Progenitor cell of endocrine pancreas (in vitro differentiated cells): ENCODE measurements around the gene CTNNA2. TPM values are rescaled to one million over a fixed set of nuclear protein-coding genes. Genes with fewer than 3 reads are reported as not detected.

Experiments
- DNase-seq: peaks from one replicate; pipeline ENCODE4 v3.0.0; 2021; ENCODE audit warnings: low spot score; ENCODE audit not compliant: unreplicated experiment
- H3K27ac Mint-ChIP-seq: 2 replicates; pipeline ENCODE4 v1.8.0; 2021; ENCODE audit warnings: mild to moderate bottlenecking, moderate library complexity, mixed read lengths
- H3K27me3 Mint-ChIP-seq: 2 replicates; pipeline ENCODE4 v1.8.0; 2021; ENCODE audit warnings: mixed read lengths
- H3K36me3 Mint-ChIP-seq: 2 replicates; pipeline ENCODE4 v1.8.0; 2022; ENCODE audit warnings: mixed read lengths; ENCODE audit not compliant: insufficient read depth
- H3K4me1 Mint-ChIP-seq: 2 replicates; pipeline ENCODE4 v1.8.0; 2021; ENCODE audit warnings: low read depth, mixed read lengths
- H3K4me3 Mint-ChIP-seq: 2 replicates; pipeline ENCODE4 v1.8.0; 2021; ENCODE audit warnings: low read depth, mild to moderate bottlenecking, moderate library complexity, mixed read lengths
- H3K9me3 Mint-ChIP-seq: 2 replicates; pipeline ENCODE4 v1.8.0; 2021; ENCODE audit warnings: low read depth, mixed read lengths
- CTCF ChIP-seq: fragments of 200-600 bp; sonication (generic); IDR thresholded peaks from one replicate; pipeline ENCODE4 v1.5.0; 2021; ENCODE audit warnings: antibody characterized with exemption, mild to moderate bottlenecking; ENCODE audit not compliant: unreplicated experiment
- total RNA-seq: library from RNA; stranded (reverse); gene quantifications from 2 replicates; pipeline ENCODE4 v1.2.1, GENCODE V29; 2021

CTNNA2 gene
- total RNA-seq, 1 donor from 2014 or later: 10.2 TPM

GRCh38 chr2:80054346-80054675 lies 541.5 kb downstream of the CTNNA2 start:
- Mint-ChIP-seq H3K27ac (no peak overlapping the region), H3K9me3 (no peaks in the 10 kb centered on the region), H3K36me3 (no peaks in the 10 kb centered on the region), H3K4me1 (peaks cover 14% of the 10 kb centered on the region), H3K27me3 (no peaks in the 10 kb centered on the region), H3K4me3 (no peak overlapping the region)
- DNase-seq: no peak
- no peak for TF ChIP-seq CTCF

GRCh38 chr2:80057956-80058355 lies 545.1 kb downstream of the CTNNA2 start:
- Mint-ChIP-seq H3K27me3 (no peaks in the 10 kb centered on the region), H3K9me3 (no peaks in the 10 kb centered on the region), H3K36me3 (no peaks in the 10 kb centered on the region), H3K4me3 (no peak overlapping the region), H3K4me1 (peaks cover 10% of the 10 kb centered on the region), H3K27ac (no peak overlapping the region)
- no peak for DNase-seq
- TF ChIP-seq CTCF: no peak

- no peak for TF ChIP-seq CTCF
- peaks cover 6% of the 10 kb centered on the region for H3K4me1 Mint-ChIP-seq
- no peak for DNase-seq
- H3K27me3 Mint-ChIP-seq: no peaks in the 10 kb centered on the region
- H3K9me3 Mint-ChIP-seq: no peaks in the 10 kb centered on the region
- H3K36me3 Mint-ChIP-seq: no peaks in the 10 kb centered on the region
- H3K4me3 Mint-ChIP-seq: no peak overlapping the region
- no peak overlapping the region for H3K27ac Mint-ChIP-seq
Observed at GRCh38 chr2:80058562-80058961, 545.7 kb downstream of the CTNNA2 start.

GRCh38 chr2:80059447-80059846 lies 546.6 kb downstream of the CTNNA2 start:
- no peak overlapping the region for H3K4me3 Mint-ChIP-seq
- no peaks in the 10 kb centered on the region for H3K36me3 Mint-ChIP-seq
- no peak for TF ChIP-seq CTCF
- no peak for DNase-seq
- H3K4me1 Mint-ChIP-seq: peaks cover 4% of the 10 kb centered on the region
- H3K27ac Mint-ChIP-seq: no peak overlapping the region
- no peaks in the 10 kb centered on the region for H3K9me3 Mint-ChIP-seq
- no peaks in the 10 kb centered on the region for H3K27me3 Mint-ChIP-seq

- Mint-ChIP-seq H3K9me3 (no peaks in the 10 kb centered on the region), H3K27me3 (no peaks in the 10 kb centered on the region), H3K4me1 (peaks cover 4% of the 10 kb centered on the region), H3K36me3 (no peaks in the 10 kb centered on the region), H3K27ac (no peak overlapping the region), H3K4me3 (no peak overlapping the region)
- TF ChIP-seq CTCF: no peak
- DNase-seq: no peak
Observed at GRCh38 chr2:80061881-80062280, 549.0 kb downstream of the CTNNA2 start.
